GM18870 (cell line): ENCODE measurements around the gene XIRP2.
A peak's percentile ranks its signal among the peaks of the same experiment; 100 is the strongest.
"Not testable (repeated sequence)": the region's sequence is repeated elsewhere in the genome, so short reads cannot be mapped to it uniquely, and the experiment has no call there.

Experiments
- ATAC-seq: cut with Tn5 transposase; IDR thresholded peaks from one replicate; pipeline ENCODE4 v1.9.1; 2021; ENCODE audit warnings: moderate library complexity; ENCODE audit not compliant: unreplicated experiment

XIRP2 gene

DNA sequence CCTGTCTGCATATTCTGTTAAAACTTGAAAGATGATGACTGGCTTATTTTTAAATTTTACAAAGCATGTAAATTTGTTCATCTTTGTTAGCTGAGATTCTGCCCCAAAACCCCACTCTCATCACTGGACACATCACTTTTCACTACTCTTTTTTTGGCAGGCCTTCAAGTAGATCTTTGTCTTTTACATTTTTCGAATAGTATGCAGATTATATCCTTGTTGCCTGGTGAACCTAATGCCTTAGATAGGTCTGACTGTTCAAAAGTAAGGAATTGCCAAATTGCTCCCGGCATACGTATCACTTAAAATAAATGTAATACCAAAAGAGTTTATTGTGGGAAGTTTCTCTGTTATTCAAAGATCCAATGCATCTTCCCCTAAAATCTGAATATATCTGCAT is 303.3 kb downstream of the XIRP2 start:
- no peak for ATAC-seq

DNA sequence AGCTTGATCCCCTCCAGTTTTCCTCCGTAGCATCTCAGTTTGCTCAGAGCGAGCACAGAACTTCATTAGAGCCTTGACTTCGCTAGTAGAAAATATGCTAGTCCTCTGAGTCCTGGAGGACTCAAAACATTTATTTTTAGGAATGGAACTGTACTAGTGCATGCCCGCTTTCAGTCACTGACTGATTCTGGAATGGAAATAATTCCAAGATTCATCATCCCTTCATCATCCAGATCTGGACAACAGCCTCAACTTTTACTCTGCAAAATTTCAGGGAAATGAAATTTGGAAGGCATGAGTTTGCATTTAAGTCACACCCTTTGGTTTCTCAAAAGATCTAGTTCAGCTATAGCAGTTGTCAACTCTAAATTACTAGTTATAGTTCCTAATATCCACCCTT is 304.6 kb downstream of the XIRP2 start:
- ATAC-seq: no peak

DNA sequence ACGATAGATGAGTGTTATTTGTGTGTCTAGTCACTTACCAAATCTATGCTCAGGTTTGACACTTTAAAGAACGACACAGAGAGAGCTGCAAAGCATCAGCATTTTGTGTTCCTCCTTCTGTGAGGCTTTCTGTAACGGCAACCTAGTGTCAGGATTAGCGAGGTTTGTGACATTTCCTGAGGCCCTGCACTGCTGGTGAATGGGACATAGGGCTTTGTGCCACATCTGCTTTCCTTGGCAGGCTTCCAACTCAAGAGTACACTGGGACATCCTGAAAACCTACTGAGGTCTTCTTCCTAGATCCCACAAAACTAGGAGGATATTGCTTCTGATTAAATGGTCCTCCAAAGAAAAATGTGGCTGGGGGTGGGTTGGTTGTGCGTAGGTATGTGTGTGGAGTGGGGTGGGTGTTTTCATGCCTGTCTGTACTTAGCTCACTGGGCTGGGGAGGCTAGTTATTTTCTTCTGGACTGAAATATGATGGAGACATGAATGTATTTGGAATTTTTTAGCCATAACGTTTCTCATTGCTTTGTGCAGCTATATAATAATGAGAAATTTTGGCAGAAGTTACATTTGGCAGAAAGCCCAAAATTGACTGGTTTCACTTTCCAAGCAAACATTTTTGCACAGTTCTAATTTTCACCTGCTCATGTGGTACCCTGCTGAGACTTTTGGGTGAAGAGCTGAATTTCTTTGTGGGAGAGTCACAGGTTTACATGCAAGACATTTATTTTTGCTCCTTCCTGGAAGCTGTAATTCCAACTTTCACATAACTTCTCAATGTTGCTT is 308.4 kb downstream of the XIRP2 start:
- no peak for ATAC-seq

DNA sequence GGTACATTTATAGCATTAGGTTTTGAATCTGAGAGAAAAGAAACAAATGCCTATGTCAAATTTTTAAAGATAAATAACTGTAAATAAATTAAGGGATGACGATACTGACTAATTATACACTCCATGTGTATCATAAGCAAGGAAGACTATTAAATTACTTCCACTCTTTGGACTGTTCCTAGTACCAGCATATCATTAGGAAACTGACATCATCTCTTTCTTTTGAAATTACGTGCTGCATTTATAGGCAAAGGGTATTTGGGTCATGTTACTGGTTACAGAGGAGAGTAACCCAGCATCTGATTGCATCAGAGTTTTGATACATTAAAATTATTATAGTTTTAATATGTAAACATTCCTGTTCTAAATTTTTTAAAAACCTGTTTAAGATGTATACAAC is 309.7 kb downstream of the XIRP2 start:
- ATAC-seq: no peak

DNA sequence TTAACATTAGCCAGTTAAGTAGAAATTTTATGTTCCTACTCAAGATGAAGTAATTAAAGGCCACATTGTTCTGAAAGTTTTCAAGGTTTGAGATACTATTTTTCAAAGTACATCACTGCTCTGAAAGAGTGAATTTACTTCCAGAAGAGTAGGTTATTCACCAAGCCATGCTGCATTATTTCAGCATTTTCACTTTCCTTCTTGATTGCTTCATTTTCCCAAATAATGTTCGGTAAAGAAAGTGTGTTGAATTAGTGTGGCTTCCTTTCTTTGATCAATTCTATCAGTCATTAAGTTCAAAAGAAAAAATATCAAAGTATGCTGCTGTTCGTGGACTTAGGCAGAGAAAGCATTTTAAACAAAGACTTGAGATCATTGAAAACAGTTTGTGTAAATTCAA is 310.3 kb downstream of the XIRP2 start:
- ATAC-seq: no peak

DNA sequence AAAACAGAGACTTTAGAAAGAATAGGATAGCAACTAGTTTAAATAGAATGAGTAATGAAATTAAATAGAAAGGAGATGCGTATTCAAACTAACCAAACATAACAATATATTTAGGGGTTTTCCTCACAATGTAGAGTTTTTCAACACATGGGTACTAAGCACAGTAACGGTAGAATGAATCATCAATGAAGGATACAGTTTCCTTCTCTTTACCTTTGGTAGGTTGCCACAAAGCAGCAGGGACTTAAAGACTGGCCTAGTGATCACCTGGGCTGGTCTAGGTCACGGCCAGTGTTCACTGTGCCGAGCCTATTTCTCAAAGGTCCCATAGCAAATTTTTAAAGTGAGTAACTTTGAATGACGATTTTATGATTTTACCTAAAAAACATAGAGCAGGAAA is 311.7 kb downstream of the XIRP2 start:
- no peak for ATAC-seq

DNA sequence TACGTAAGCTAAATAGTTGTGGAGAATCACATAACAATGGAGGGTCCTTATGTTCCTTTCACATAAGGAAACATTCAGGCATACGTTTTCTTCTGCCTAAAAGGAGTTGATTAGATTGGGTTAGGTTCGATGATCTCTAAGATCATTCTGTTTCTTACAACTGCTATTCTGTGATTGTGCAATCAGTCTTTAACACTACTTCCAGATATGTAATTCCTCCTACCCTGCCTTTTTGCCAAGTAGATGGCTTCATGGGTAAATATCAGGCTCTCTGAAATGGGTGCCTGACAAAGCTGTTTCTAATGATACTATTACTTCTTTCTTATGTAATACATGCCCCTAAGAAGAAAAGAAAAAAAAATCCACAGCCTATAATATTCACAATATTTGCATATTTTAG is 321.5 kb downstream of the XIRP2 start:
- ATAC-seq: no peak

DNA sequence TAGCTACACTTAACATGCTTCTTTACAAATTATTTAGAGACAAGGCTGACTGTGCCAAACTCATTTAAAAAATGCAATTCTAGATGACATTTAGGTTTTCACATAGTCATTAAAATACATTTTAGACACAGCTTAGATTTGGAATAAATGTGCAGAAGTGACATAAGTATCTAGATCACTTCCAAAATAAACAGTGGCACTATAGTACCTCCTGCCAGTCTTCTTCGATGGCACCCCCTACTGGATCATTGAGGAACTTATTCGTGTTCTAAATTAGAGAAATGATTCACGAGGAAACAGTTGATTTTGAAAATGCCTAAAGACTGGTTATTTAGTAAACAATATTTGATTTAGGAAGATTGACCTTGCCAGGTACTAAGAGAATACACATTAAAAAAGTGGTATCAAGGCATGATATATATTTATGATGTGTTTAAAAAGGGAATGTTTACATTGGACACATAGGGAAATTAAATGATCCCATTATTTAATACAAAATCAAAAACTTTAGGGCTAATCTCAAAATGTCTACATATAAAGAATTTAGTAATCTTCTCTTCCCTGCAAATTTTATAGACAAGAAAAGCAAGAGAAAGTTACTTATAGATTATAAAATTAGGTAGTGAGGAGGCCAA is 323.9 kb downstream of the XIRP2 start:
- ATAC-seq: peak; percentile 86

DNA sequence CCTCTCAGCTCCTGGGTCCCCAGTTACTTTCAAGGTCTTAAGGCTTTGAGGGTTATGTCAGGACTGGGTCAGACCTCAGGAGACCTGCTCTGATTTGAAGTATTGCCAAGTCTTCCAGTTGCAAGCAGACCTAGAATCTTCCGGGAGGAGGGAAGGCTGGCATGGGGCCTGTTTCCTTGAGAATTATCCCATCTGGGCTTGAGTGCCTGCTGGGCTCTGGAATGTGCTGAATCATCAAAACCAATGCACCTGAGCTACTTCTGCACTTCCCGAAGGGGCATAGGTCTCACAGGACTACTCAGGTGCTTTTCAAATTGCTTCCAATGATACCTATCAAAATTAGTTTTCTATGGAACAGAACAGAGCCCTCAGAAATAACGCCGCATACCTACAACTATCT is 327.3 kb downstream of the XIRP2 start:
- no peak for ATAC-seq

DNA sequence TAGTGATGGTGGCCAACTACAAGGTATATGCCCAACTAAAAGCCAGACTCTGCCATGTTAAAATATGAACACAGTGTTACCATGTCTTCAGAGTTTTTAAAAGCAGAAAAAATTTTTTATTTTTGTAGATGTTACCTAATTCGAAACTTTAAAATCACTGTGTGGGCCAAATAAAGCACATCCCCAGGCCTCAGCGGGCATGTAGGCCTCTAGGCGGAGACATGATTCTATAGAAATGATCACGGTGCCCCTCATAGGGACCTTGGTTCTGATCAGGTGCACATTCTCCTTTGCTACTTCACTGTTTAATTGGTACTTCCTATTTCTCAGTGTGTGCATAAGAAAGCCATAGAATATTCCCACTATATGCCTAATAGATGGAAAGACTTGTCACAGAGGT is 349.2 kb downstream of the XIRP2 start:
- no peak for ATAC-seq

DNA sequence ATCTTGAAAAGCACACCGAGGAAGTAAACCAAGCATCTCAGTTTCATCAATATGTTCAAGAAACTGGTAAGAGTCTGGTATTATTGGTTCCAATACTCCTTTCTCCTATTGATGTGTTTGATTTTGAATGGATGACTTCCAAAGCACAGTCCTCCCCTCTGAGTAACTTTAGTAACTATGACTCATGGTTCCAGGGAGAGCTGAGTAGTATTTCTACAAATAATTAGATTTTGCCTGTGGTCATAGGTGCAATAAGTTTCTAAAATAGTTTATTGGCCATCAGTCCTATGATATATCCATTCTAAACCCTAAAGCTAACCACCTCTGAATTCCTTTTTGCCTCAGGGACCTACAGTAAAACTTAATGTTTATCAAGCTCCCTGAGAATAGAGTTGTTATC is 352.4 kb downstream of the XIRP2 start:
- no peak for ATAC-seq

DNA sequence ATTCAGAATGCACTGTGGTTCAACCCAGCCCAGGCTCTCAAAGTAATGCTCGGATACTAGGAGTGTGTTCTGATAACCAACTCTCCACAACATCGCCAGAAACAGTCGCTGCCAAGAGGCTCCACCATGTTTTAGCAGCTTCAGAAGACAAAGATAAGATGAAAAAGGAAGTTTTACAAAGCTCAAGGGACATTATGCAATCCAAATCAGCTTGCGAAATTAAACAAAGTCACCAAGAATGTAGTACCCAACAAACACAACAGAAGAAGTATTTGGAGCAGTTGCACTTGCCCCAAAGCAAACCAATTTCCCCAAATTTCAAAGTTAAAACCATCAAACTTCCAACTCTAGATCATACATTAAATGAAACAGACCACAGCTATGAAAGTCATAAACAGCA is 360.9 kb downstream of the XIRP2 start:
- ATAC-seq: no peak

DNA sequence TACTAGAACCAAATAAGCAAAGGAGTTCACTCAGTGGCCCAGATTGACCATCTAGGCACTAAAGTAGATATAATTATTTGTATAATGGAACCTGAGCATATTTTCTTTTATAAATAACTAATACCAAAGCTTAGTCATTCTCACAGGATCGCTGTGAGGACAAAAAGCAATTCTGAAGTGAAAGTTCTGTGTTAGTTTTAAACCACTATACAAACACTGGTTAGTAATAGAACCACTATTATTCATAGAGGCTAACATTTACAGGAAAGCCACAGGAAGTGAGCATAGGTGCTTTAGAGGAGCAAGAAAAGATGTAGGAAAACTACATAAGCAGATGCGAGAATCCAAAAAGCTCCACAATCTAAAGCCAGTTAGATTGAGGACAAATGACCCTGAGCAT is 364.7 kb downstream of the XIRP2 start:
- no peak for ATAC-seq

DNA sequence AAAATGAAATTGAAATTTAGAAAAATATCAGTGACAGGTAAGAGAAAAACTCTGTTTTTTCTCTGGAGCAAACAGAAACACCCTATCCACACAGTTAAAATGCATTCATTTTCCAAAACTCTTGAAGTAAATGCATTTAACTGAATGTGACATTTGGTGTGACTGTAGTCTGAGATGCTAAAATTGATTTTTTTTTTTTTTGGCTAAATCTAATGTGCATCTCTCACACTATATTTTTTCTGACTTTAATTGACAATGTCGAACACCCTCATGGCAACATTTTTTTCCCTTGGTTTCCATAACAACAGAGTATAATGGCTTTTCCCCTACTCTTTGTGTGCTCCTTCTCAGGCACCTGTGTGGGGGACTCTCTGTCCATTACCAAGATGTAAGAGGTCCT is 366.4 kb downstream of the XIRP2 start:
- ATAC-seq: no peak

DNA sequence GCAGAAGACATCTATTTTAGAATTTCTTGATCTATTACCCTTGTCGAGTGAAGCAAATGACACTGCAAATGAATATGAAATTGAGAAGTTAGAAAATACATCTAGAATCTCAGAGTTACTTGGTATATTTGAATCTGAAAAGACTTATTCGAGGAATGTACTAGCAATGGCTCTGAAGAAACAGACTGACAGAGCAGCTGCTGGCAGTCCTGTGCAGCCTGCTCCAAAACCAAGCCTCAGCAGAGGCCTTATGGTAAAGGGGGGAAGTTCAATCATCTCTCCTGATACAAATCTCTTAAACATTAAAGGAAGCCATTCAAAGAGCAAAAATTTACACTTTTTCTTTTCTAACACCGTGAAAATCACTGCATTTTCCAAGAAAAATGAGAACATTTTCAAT is 370.4 kb downstream of the XIRP2 start:
- no peak for ATAC-seq

DNA sequence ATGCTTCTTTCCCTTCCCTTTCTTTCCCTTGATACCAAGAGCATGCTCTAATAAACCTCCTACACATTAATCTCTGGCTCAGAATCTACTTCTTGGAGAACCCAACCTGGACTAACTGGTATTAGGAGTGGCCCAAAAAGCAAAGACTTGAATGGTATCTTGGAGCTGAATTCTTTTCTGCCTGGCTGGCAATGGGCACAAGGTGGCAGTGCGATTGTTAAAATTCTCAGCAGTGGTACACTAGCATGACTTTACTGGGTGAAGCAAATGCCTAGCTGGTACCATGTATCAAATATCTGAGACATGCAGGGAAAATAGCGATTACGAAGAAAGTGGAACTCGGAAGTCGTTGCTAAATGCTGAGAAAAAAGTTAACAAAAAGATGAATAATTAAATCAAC is 376.1 kb downstream of the XIRP2 start:
- no peak for ATAC-seq

DNA sequence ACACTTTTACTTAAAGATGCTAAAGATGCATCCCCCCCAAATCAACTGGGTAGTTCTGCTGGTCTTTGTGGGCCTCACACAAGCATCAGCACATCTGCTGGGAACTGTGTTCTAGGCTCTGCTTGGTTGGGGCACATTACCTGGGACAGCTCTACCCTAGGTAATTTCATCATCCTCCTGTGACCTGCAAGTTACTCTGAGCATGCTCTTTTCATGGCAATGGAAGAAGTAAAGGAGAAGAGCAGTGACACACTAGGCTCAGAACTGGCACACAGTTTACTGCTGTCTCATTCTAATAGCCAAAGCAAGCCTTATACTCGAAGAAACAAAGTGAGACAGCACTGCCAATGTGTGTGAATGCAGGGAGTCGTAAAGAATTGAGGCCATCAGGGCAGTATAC is 376.7 kb downstream of the XIRP2 start:
- no peak for ATAC-seq

DNA sequence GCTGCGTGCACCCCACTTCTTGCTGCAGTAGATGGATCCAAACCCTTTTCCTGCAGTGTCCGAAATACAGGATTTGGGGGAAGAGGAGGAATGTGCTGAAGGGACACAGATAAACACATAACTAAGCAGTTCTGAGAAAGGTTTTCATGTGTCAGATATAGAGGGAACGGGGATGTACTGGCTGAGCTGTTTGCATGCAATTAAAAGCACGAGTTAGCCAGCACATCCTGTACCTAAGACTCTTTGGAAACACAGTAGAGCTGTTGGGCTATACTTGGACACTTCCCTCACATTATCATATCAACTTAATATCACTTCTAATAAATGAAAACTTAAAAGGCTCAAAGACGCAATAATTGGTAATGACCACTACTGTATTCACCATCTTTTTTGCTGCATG is 377.4 kb downstream of the XIRP2 start:
- no peak for ATAC-seq

DNA sequence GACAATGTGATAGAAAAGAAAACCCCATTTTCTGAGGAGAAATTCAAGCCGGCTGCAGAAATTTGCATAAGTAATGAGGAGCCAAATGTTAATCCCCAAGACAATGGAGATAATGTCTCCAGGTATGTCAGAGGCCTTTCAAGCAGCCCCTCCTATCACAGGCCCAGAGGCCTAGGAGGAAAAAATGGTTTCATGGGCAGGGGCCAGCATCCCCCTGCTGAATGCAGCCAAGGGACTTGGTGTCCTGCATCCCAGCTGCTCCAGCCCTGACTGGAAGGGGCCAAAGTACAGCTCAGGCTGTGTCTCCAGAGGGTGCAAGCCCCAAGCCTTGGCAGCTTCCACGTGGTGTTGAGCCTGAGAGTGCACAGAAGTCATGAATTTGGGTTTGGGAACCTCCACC is 380.0 kb downstream of the XIRP2 start:
- ATAC-seq: not testable (repeated sequence)

DNA sequence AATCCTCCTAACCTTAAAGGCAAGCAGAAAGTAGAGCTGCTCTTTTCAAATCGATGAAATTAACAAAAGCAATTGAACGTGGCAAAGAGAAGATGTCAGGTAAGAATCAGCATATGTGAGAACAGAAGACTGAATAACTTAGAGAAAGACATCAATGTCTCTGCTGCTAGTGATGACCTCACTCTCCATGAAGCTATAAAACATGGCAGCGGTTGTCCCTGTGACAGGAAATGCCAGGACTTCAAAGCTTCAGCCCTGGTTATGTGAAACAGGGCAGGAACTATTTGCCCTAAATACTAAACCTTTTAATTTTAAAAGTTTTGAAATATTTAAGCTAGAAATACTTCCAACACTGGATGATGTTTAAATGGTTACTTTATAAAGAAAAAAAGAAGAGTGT is 383.7 kb downstream of the XIRP2 start:
- ATAC-seq: no peak

DNA sequence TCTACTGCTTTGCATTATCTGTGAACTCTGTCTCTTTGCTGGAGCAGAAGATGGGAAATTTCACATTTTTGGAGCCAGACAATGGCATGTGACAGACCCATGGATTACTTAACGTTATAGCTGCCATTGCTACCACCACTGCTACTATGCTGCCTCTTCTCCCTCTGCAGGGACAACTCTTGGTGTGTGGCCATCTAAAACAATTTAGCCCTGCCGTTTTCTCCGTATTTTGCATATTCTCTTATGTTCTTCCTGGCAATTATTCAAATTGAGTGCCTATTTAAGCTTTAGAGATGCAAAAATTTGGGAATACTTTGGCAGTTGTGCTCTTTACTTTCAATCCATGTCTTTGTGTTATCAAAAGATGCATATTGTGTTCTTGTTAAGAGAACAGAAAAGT is 386.8 kb downstream of the XIRP2 start:
- no peak for ATAC-seq

DNA sequence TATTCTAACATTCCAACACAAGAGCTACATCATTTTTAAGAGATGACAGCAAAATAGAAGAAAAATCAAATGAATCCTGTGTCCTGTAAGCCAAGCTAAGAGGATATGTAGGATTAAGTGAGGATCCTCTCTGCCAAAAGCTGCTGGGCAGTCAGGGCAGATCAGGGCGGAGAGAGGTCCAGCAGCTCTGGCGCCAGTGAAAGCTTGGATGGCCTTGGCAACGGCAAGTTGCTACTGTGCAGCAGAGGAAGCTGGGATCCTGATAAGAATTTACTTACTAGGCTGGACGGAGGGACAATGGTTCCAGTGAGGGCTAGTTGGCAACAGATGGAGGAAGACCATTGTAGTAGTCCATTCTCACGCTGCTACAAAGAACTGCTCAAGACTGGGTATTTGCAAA is 391.5 kb downstream of the XIRP2 start:
- ATAC-seq: no peak

DNA sequence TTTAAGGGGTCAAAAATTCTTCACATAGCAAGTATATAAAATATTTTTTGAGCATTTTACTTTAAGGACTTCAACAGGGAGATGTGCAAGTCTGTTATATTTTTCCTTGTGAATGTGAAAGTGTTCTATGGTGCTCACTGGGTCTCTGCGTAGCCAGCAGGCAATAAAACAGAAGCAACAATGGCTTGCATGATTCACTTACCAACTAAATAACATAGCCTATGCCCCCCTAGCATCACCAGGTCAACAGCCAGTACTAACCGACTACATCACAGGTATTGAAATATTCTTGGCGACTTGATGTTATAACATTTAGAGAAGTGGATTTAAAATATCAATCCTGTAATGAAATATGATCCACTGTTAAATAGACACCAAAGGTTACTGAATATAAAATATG is 398.9 kb downstream of the XIRP2 start:
- ATAC-seq: no peak
